ENCODE results near the gene PLCB1.

The PLCB1 gene

GRCh38 chr20:8128291-8129060 is 3.6 kb upstream of the PLCB1 start:
- no peak for DNase-seq (ENCODE audit: extremely low read depth in 1 of 2, low read depth in 1 of 2)

- no peak for DNase-seq (ENCODE audit: extremely low read depth in 1 of 2, low read depth in 1 of 2)
Observed at GRCh38 chr20:8129211-8129976, 2.7 kb upstream of the PLCB1 start.

GRCh38 chr20:8130840-8131526 is 1.1 kb upstream of the PLCB1 start:
- DNase-seq (ENCODE audit: extremely low read depth in 1 of 2, low read depth in 1 of 2), result no peak

GRCh38 chr20:8132484-8133309 is 631 bp downstream of the PLCB1 start:
- DNase-seq (ENCODE audit: extremely low read depth in 1 of 2, low read depth in 1 of 2), result no peak

- DNase-seq (ENCODE audit: extremely low read depth in 1 of 2, low read depth in 1 of 2), result no peak
Observed at GRCh38 chr20:8133310-8133768, 1.3 kb downstream of the PLCB1 start.

GRCh38 chr20:8133851-8134451 is 1.9 kb downstream of the PLCB1 start:
- DNase-seq (ENCODE audit: extremely low read depth in 1 of 2, low read depth in 1 of 2), result no peak

GRCh38 chr20:8139899-8140298 is 7.8 kb downstream of the PLCB1 start:
- DNase-seq (ENCODE audit: extremely low read depth in 1 of 2, low read depth in 1 of 2), result no peak

GRCh38 chr20:8143474-8143873 is 11.4 kb downstream of the PLCB1 start:
- no peak for DNase-seq (ENCODE audit: extremely low read depth in 1 of 2, low read depth in 1 of 2)

GRCh38 chr20:8144282-8145245 is 12.5 kb downstream of the PLCB1 start:
- no peak for DNase-seq (ENCODE audit: extremely low read depth in 1 of 2, low read depth in 1 of 2)

GRCh38 chr20:8145246-8146168 is 13.4 kb downstream of the PLCB1 start:
- DNase-seq (ENCODE audit: extremely low read depth in 1 of 2, low read depth in 1 of 2), result no peak

GRCh38 chr20:8147476-8147875 is 15.4 kb downstream of the PLCB1 start:
- DNase-seq (ENCODE audit: extremely low read depth in 1 of 2, low read depth in 1 of 2), result no peak

GRCh38 chr20:8148501-8148900 is 16.4 kb downstream of the PLCB1 start:
- no peak for DNase-seq (ENCODE audit: extremely low read depth in 1 of 2, low read depth in 1 of 2)

GRCh38 chr20:8150591-8150990 is 18.5 kb downstream of the PLCB1 start:
- DNase-seq (ENCODE audit: extremely low read depth in 1 of 2, low read depth in 1 of 2), result no peak

- DNase-seq (ENCODE audit: extremely low read depth in 1 of 2, low read depth in 1 of 2), result no peak
Observed at GRCh38 chr20:8151372-8151771, 19.3 kb downstream of the PLCB1 start.

GRCh38 chr20:8152183-8152582 is 20.1 kb downstream of the PLCB1 start:
- DNase-seq (ENCODE audit: extremely low read depth in 1 of 2, low read depth in 1 of 2), result no peak

GRCh38 chr20:8152847-8153246 is 20.8 kb downstream of the PLCB1 start:
- no peak for DNase-seq (ENCODE audit: extremely low read depth in 1 of 2, low read depth in 1 of 2)

- no peak for DNase-seq (ENCODE audit: extremely low read depth in 1 of 2, low read depth in 1 of 2)
Observed at GRCh38 chr20:8153281-8153908, 21.3 kb downstream of the PLCB1 start.

GRCh38 chr20:8154638-8155037 is 22.6 kb downstream of the PLCB1 start:
- no peak for DNase-seq (ENCODE audit: extremely low read depth in 1 of 2, low read depth in 1 of 2)

Measured in stimulated activated CD8-positive, alpha-beta memory T cell treated with anti-CD3 and anti-CD28 coated beads, Interleukin-7, amount 100 ng/mL, for 48 hours (primary cell).